Stimulated activated CD4-positive, alpha-beta T cell treated with anti-CD3 and anti-CD28 coated beads, Interleukin-15, amount 100 ng/mL, for 1 hour (primary cell): Measurements from ENCODE around the gene ATRN.

Source experiments
- DNase-seq, 2 donors: peaks; one replicate each; pipeline ENCODE4 v3.0.0-alpha.2; 2020; ENCODE audit warnings: low read depth in 1 of 2, low spot score in 1 of 2

ATRN gene

DNA sequence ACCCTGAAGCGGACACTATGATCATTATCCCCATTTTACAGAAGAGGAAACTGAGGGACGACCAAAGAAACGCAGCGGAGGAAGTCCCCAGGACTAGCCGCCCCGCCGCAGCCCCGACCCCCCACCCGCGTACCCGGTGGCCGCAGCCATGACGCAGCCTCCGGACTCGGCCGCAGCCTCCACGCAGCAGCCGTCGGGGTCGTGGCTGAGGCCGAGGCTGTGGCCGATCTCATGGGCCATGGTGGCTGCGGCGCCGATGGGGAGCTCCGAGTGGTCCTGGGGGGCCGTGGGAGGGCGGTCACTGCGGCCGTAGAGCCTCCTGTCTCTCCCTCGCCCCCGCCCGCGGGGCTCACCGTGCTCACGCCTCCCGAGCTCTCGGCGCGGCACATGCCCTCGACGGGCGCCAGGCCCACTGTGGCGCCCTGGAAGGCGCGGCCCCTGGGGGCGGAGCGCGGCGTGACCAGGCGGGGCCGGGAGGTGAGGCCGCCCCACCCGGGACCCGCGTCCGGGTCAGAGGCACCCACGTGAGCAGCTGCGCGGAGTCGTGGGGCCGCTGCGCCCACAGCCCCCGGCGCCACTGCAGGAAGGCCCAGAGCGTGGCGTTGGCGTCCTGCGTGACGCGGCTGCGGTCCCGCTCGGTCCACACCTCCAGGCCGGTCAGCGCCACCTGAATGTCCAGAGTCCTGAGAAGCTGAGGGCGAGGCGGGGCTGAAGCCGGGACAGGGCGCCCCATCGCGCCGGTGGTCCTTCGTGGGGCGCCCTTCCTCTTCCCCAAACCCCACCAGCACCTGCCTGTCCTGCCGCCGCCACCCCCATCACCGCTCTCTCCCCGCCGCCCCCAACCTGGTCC, 202.6 kb downstream of the ATRN start:
- DNase-seq, result no peak

DNA sequence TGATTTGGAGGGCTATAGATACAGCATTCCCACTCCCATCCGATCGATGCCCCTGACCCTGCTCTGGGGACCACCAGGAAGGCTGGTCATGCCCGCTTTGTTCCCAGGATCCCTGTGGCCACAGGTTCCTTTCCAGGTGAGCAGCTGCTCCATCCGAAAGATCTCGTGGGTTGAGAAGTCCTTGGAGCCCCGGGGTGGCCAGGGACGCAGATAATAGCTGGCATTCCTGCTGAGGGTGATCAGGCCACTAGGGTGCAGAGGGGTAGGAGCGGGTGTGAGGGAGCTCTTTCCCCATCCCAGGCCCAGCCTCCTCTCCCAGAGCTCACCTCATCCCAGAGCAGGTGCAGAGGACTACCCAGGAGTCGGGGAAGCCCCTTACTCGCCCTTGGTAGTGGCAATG, 203.6 kb downstream of the ATRN start:
- no peak for DNase-seq

DNA sequence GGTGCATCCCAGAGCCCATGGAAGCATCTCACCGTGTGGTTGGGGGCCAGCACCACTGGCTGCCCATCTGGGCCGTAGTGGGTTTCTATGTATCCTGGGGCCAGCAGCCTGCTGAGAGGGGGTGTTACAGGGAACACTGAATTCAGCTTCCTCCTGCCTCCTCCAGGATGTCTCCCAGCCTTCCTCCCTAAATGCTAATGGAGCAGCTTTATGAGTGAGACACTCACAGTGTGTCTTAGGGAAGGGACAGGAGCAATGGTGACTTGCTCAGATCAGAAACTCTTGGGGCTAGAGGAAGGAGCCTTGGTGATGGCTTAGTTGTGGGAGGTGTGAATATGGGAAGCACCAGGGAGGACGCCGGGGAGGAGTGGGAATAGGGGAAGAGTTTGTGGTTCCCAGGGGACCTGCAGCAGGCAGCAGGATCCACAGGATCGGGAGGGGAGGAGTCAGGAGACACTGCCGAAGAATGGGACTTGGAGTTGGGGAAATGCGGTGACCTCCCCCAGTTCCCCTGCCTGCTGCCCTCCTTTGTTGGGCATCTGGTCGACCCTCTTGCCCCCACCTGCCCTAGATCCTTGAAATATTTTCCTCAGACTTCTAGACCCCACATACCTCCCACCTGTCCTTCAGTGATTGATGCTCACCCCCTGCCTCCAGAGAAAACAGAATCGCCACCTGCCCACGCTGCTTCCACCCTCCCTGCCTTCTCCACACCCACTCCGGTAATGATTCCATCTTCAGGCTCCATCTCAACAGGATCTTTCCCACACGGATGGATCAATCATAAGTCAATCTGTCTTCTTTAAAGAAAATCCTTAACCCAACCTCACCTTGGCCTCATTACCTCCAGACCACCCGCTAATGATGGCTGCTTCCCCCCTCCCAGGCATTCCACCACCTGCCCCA, 204.4 kb downstream of the ATRN start:
- DNase-seq, result no peak

DNA sequence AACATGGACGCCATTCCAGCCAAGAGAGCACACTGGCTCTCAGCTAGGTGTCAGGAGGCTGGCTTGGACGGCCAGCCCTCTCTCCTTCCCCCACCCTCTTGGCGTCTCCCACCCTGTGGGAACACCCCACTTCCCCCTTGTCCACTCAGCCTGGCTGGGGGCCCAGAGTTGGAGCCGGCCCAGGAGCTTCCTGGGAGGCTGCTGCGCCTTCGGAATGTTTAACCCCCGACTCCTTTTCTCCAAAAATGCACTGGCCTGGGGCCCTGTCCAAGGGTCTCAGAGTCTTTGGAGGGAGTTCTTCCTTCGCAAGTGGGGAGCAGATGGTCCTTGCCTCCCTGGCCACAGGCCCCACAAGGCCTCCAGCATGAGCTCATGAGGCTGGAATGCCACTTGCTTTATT, 206.9 kb downstream of the ATRN start:
- DNase-seq, result no peak

DNA sequence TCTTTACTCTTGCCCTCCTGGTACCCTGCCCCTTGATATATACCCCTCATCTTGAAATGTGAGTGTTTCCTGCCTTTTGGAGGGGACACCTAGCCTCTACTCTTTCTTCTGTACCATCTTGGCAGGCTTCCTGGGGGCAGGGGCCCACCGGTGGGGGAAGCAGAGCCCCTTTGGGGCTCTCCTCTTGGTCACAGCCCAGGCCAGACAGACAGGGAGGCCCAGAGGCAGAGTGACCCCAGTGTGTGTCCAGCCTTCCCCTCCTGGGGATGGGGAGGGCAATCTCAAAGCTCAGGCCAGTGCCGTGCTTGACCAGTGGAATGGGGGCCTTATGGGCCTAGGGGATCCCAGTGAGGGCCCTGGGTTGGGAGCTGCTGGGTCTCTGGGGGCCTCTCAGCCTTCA, 207.4 kb downstream of the ATRN start:
- DNase-seq, result no peak

DNA sequence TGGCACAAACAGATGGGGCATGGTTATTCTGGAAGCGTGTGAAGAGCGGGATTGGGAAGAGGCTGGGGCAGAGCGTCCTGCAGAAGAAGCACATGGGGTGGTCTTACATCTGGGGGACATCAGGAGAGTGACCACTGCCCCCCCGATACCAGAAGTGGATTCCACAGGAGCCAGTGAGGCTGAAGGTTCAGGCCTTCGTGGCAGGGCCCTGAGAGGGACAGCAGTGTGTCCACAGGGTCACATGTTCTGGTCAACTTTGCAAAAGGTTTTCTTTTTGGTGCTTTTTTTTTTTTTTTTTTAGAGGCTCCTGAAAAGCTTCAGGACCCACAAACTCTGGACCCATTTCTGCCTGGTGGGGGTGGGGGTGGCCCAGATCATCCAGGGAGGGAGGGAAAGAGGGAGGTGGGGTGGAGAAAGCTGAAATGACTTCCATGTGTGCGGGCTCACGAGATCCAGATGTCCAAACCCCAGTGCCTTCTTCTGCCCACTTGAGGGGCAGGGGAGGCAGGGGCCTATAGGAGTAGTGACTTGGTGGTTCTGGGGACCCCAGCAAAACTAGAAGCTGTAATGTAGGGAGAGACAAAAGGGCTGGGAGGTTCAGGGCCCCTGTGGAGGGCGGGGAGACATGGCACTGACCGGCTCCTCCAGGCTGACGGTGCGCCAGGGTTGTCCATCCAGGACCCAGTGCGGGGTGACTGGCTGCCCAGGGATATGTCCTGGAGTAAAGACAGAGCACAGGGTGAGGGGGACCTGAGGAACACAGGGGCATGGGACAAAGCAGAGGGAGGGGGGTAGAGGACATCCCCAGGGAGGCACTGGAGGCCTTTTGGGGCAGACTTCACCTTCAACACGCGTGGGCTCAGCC, 208.3 kb downstream of the ATRN start:
- DNase-seq, result no peak

DNA sequence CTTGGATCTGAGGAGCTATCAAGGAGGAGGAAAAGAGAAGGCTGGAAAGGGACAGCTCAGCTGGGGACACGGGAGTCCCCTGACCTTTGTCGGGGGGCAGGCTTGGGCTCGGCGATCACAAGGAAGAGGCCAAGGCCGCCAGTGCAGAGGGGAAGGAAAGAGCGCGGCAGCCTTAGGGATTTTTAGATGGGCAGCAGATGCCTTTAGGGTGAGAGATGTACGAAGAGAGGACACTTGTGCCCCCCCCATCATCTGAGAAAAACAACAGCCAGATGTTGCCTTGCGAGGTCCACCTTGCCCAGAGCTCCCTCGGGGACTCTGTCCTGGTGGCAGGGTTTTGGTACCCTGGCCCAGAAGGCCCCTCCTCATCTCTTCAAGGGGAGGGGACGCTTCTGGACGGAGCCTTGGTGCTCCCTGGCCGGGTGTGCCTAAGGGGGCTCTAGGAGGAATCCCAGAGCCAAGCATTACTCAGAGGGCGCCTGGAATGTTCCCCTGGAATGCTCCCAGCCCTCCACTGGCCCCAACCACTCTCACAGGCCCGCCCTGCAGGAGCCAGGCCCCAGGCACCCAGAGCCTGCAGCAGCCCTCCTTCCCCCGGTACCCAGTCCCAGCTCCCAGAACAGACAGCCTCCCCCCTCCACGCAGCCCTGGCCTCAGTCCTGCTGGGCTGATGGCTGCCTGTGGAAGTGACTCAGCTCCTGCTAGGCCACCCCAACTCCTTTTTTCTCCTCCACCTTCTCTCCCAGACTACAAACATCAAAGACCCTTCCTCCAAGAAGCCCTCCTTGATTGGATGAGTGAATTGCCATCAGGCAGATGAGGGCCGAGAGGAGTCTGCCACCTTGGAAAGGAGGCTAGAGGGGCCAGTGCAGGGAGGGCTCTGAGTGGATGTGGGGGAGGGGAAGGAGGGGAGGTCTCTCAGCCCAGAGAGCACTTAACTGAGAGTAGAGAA, 209.2 kb downstream of the ATRN start:
- no peak for DNase-seq

DNA sequence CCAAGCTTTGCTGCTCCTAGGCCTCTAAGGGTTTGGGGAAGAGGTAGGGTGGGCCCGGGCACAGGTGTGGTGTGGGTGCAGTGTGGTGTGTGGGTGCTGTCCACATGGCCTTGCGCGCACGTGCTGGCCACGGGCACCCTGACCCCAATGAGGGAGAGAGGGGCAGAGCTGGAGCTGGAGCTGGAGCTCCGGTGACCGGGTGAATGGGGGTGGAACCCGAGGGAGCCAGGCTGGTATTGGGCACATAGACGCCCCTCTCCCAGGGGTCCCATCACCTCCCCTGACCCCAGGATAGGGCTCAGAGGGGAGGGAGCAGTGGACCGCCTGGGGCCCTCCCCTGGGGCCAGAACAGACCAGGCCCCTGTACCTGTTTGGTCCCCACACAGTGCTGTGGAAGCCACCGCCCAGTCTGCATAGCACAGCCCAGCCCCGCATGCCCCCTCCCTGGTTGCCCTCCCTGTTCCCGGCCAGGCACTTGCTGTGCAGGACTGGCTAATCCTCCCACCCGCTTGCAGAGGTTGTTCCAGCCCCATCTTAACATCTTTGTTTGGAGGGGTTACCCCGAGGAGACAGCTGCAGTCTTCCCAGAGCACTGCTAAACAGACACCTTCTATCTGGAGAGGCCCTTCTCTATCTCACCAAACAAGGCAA, 210.0 kb downstream of the ATRN start:
- no peak for DNase-seq

DNA sequence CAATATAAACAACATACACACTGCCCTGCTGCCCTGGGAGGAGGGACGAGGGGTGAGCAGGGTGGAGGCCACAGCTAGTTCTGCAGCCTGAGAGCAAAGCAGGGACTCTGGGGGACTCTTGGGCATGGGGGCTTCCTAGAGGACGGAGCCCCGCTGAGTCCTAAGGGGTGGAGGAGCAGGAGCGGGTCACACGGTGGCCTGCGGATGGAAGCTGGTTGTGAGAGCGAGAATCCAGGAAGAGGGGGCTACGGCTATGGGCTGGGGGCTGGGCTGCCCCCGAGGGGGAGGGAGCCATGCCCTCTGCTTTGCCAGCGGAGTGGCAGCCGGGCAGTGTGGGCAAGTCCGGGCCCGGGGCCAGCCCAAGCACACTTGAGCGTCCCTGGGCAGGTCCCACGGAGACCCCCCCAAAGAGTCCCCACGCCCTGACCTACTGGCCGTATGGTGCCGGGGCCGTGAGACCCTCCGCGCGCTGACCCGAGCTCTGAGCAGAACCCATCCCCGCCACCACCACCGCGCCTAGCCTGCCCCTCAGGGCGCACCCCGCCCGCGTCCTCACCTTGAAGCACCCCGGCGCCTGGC, 210.6 kb downstream of the ATRN start:
- no peak for DNase-seq

DNA sequence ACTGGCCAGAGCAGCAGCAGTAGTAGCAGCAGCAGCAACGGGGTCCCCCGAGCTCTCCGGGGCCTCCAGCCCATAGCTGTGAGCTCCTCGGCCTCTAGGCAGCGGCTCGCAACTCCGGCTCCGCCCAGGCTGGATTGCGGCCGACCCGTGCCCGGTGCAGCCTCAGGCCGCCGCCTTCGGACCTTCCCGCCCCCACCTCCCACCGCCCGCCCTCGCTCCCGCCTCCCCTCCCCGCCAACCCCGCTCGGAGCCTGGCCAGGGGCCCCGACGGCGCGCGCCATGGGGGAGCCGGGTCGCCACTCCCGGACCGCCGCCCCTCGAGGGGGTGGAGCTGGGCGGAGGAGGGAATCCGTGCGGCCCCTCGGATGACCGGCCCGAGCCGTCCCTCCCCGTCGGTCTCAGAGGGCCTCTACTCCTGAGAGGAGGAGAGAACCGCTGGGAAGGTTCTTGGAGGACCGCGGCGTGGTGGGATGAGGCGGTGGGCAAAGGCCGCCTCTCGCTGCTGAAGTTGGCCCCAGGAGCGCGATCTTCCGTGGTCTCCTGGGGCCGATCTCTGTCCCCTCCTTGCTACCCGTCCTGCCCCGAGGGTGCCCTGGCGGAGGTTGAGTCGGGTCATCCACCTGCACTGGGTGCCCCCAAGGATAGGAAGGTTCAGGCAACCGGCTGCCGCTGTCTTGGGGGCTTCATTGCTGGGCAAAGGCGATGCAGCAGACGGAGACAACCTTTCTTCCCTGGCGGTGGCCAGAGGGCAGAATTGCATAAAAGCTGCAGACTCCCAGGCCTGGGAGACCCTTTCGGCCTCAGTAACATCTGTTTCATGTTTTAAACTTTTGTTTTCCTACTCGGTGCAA, 211.3 kb downstream of the ATRN start, which contains the start of gene ADAM33:
TSS of gene ADAM33 (minus strand) at position 80 of the 851 bp plus-strand sequence. CDS start at position 74, 6 bp downstream.
- DNase-seq, result no peak

DNA sequence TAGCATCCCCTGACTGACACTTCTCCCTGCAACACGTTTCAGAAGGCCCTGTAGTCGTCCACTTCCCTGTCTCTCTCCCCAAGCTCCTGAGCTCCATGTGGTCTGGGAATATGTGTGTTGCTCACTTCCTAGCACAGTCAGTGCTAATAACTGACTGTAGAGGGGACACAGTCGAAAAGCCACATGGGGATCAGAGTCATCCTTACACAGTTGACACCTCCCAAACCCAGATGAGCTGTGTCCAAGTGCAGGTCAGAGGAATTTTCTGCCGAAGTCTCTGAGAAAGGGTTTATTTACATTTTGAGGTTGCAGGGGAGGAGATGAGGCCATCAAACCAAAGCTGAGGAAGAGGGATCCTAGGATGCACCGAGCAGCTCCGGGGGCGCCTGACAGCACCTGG, 214.5 kb downstream of the ATRN start:
- no peak for DNase-seq

DNA sequence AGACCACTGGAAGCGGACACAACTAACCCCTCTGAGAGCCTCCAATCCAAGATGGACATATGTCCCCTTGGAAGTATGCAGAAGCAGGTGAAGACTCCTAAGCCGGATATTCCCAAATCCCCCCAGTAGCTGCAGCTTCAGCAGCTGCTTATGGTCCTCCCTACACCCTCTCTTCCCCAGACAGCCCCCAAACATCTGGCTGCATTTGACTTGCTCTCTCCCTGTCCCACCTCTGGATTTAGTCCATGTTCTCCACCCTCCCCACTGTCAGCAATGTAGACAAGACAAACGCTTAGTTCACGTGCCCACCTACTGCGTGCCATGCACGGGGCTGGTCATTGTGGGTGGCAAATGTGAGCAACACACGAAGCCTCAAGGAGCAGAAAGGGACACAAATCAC, 215.6 kb downstream of the ATRN start:
- no peak for DNase-seq

DNA sequence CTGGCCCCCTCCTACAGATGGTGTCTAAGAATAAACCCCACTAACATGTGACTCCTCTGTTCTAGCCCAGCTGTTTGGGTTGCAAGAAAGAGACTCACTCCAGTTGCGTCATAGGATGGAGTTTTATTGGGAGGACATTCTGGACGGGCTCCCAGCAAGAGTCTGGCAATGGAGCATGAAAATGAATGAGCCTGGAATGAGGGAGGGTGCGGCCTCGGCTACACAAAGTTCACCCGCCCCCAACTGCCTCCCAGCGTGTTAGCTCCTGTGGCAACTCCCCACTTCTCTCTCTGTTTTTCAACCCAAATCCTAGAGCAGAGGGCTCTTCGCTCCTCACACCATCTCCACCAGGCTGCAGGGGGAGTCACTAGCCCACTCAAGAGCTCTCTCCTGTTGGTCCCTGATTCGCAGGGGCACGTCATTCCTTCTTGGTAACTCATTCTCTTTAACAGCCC, 216.1 kb downstream of the ATRN start:
- DNase-seq, result no peak

DNA sequence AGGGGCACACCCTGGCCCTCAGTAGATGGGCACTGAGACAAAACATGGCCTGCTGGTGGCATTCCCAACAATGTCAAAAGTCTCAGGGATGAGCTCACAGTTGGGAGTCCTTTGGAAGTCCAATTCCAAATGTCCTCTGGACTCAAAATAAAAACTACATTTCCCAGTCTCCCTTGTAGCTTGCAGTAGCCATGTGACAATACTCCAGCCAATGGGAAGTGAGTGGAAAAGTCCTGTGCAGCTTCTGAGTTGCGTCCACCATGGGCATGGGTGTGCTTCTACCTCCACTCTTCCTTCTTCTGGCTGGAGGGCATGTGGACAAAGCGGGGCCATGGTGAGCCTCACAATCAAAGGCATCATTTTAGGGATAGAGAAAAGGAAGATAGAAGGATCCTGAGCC, 216.8 kb downstream of the ATRN start:
- no peak for DNase-seq

DNA sequence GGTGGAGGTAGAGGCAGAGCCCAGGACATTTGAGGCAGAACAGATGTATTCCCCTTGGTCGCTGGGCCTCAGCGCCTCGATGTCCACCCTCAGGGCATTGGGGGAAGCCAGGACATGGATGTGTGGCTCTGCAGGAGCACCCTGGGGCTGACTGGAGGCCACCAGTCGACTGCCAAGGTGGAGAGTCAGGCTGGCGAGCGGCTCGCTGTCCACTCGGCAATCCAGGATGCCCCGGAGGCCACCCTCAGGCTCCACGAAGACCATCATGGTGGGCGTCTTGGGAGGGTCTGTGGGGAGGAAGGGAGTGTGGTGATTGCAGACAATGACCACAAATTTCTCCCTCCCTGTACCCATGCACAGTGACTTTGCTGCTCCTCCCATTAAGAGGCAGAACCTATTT, 219.2 kb downstream of the ATRN start:
- DNase-seq, result no peak

DNA sequence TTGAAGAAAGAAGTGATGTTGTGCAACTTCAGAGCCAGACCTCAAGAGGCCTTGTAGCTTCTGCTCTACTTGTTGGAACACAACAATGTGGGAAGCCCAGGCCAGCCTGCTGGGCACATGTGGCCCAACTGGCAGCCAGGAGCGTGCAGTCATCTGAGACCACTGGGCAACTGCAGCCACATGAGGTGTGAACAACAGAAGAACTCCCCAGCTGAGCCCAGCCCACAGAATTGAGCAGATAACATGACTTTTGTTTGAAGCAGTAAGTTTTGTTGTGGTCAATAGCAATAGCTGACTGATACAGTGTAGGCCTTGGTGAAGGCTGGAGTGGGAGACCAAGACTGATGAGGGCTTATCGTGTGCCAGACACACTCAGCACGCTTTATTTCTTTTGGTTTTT, 219.6 kb downstream of the ATRN start:
- DNase-seq, result no peak

DNA sequence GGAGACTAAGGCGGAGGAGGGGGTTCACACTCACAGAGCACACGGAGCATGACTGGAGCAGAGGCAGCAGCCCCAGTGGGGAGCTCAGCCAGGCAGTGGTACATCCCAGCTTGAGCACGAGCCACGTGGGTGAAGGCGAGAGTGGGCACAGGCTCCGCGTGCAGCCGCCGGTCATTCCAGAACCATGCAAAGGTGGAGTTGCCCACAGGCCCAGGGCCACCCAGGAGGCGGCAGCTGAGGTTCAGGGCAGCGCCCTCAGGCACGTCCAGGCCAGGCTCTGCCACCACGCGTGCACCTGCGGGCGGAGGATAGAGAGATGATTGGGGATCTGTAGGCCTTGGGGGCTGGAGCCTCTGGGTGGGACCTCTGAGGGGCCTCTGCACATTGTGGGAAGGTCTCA, 220.5 kb downstream of the ATRN start:
- DNase-seq, result no peak

DNA sequence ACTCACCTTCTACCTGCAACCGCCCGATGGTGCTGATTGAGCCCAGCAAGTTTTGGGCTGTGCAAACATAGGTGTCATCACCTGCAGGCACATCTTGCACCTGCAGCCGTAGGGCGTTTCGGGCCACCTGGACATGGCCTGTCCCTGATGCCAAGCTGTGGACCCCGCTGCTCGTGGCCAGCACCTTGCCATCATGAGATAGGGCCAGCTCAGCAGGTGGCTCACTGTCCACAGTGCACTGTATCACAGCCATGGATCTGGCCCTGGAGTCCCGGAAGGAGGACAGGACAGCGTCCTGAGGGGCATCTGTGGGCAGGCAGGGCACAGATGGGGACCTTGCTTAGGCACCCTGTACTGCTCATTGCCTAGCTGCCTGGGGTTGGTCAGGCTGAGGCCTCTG, 221.1 kb downstream of the ATRN start:
- no peak for DNase-seq
